NB4 (cell line): ENCODE measurements around the gene LPAR1.

Experiments used
- MYC ChIP-seq: IDR thresholded peaks from 2 replicates; pipeline ENCODE4 v1.6.1; 2011; ENCODE audit warnings: low read depth, low read length
- POLR2A ChIP-seq: IDR thresholded peaks from 2 replicates; pipeline ENCODE4 v1.6.1; 2011; ENCODE audit warnings: mild to moderate bottlenecking; ENCODE audit not compliant: insufficient read length; ENCODE audit errors: extremely low read depth

- no peak for TF ChIP-seq MYC
- no peak for TF ChIP-seq POLR2A
Measured at GRCh38 chr9:110984890-110985437, 53.3 kb downstream of the LPAR1 start.
